Measurements from ENCODE around the gene SHISA9.

DNA sequence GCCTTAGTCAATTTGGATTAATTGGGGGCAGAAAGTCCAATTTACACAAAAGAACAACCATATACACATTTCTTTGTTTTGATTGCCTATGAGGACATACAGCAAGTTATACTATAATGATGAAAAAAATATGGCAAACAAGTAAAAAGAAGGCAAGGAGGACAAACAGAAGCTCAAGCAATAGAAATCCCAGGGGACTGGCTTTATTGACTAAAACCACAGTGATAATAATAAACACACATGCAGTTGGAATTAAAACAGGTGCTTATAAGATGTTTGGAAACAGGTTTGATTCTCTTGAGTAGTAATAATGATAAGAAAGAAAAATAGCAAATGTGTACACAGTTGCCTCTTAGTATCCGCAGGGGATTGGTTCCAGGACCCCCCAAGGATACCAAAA, 176.4 kb downstream of the SHISA9 start:
- TF ChIP-seq EP300 (IDR thresholded peaks at IDR 0.05) (no peak), POLR2A (IDR thresholded peaks at IDR 0.05) (no peak), CTCF (IDR thresholded peaks at IDR 0.05) (no peak), POLR2AphosphoS5 (IDR thresholded peaks at IDR 0.05) (no peak)
